GM18951 (cell line): Measurements from ENCODE around the gene F11R.

Experiments used
- POLR2A ChIP-seq: IDR thresholded peaks from 4 replicates; pipeline ENCODE4 v1.6.1; 2011; ENCODE audit warnings: mild to moderate bottlenecking; ENCODE audit not compliant: insufficient read length, insufficient read depth; ENCODE audit errors: extremely low read depth
- in situ Hi-C: fragments of 300-500 bp; cut with MboI; formaldehyde crosslinking; loops from one replicate; pipeline ENCODE4 v1.12.0; 2022; ENCODE audit warnings: low sequenced_read_pairs, mixed read lengths, inconsistent platforms; ENCODE audit not compliant: unreplicated experiment

F11R gene

DNA sequence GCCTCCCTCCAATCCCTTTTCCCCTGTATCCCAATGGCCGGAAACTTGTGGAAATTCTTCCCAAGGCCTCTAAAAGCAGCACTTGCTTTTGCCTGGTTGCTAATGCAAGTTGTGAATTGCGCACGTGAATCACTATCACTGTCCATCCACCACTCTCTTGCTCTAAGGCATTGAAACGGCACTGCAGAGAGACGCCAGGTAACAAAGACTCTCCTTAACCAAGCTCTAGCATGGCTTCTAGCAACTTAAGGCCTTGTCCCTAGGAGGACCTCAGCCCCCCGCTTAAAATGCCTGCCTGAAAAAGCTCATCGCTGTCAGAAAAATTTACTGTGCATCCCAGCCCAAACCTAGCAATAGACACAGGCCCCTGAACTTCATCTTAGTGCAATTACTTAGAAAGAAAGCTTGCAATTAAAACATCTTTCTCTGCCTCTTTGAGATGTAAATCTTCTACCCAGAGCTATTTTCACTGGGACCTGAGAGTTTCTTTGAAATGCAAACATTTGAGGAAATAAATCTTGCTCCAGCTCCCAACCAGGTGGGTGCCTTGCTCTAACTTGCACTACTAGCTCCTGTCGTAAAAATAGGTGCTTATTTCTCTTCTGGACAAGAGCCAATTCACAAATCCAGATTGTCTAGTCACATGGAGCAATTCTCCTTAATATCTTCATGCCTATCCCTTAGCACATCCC, 33.4 kb downstream of the F11R start:
- no peak for TF ChIP-seq POLR2A

DNA sequence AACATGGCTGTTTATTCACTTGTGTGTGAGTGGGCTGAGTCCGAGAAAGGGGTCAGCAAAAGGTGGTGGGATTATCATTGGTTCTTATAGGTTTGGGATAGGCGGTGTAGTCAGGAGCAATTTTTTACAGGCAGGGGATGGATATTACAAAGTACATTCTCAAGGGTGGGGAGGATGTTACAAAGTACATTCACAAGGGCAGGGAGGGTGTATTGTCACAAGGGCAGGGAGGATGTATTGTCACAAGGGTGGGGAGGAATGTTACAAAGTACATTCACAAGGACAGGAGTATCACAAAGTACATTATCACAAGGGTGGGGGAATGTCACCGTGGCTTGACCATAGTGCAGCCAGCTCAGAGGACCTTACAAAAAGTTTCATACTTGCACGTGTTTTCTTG, 35.2 kb downstream of the F11R start:
- in situ Hi-C loops: no loop called here
- no peak for TF ChIP-seq POLR2A

More for the DNA sequence above, 33.4 kb downstream of the F11R start:
- in situ Hi-C loops: no loop called here

DNA sequence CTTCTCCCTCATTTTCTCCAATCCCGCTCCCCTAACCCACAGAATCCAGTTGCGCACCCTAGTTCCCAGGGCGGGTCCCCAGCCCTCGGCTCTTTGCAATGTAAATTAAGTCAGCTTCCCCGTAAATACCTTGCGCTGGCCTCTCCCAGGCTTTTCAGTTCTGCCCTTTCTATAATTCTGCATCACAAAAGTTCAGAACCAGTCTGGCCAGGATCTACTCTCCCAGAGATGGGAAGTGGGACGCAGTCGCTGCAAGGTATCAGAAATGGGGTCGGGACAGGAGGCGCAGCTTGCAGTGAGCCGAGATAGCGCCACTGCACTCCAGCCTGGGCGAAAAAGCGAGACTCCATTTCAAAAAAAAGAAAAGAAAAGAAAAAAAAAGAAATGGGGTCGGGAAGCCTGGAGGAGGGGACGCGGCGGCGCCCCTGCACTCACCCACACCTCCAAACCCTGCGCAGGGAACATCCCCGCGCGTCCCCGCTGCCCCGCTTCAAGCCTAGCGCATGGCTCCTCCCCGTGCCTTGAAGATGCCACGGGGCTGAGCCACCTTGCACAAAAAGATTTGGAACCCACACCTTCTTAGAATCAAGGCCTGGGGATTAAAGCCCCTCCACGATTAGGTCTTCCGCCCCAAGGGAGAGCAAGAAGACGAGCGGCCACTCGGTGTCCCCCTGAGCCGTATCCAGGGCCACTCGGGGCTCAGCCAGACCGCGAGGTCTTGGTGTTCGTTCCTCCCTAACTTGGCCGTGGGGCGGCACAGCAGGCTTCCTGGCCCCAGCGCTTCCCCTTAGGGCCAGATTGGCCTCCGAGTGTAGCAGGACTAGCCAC, 39.2 kb downstream of the F11R start:
- in situ Hi-C loops: no loop called here
- no peak for TF ChIP-seq POLR2A

DNA sequence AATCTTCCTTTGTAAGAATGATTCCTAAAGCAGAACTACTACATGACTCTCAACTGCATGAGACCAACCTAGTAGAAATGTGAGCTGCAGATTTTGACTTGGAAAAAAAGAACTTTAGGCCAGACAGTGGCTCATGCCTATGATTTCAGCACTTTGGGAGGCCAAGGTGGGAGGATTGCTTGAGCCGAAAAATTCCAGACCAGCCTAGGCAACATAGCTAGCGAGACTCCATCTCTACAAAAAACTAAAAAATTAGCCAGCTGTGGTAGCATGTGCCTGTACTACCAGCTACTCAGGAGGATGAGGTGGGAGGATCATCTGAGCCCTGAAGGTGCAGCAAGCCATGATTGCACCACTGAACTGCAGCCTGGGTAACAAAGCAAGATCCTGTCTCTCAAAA, 41.7 kb downstream of the F11R start:
- in situ Hi-C loops: no loop called here

DNA sequence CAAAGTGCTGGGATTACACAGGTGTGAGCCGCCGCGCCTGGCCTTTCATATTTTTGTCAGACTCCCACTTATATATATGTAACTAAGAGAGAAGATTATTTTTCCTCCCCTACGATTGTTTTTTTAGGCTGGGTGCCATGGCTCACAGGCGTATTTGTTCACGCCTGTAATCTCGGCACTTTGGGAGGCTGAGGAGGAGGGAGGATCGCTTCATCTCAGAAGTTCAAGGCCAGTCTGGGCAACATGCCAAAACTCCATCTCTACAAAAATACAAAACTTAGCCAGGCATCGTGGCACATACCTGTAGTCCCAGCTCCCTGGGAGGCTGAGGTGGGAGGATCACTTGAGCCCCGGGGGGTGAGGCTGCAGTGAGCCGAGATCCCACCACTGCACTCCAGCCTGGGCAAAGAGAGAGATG, 42.4 kb downstream of the F11R start:
- no peak for TF ChIP-seq POLR2A
- in situ Hi-C loops: no loop called here

More for the DNA sequence above, 41.7 kb downstream of the F11R start:
- no peak for TF ChIP-seq POLR2A

DNA sequence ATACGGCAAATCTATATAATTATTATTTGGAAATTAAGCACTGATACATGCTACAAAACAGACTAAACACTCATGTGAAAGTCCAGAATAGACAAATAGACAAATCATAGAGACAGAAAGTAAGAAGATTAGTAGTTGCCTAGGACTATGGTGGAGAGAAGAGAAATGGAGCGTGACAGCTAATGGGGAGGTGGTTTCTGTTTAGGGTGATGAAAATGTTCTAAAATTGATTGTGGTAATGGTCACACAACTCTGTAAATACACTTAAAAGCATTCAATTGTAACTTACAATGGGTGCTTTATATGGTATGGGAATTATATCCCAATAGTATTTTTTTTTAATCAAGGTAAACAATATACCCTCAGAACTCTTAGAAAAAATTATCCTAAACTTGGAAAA, 45.9 kb downstream of the F11R start:
- in situ Hi-C loops: no loop called here
- TF ChIP-seq POLR2A: no peak

DNA sequence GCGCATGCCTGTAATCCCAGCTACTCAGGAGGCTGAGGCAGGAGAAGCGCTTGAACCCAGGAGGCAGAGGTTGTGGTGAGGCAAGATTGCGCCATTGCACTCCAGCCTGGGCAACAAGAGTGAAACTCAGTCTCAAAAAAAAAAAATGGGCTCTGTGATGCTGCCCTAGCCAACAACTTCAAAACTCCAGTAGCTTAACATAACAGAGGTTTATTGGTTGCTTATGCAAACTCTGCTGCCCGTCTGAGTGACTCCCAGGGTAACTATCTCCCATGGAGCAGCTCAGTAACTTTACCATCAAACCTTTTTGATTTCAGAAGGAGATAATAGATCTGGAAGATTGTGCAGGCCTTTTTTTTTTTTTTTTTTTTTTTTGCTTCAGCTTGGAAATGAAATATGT, 47.5 kb downstream of the F11R start:
- in situ Hi-C loops: no loop called here
- no peak for TF ChIP-seq POLR2A

DNA sequence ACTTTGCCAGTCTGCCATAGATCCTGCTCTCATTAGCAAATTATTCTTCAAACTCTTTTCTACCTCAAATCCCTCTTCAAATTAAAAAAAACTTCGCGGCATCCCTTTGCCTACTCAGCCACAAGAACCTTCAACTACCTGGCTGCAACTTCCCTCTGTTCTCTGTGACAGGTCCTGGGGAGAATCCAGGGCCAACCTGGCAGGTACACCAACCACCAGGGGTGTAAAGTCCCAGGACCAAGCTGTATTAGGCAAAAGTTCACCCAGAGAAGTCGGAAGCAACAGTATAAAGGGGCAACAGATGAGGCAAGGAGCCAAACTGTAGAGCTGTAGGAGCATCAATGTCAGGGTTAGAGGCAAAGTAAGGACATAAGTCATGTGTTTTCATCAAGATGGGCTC, 48.0 kb downstream of the F11R start:
- TF ChIP-seq POLR2A: no peak
- in situ Hi-C loops: no loop called here

DNA sequence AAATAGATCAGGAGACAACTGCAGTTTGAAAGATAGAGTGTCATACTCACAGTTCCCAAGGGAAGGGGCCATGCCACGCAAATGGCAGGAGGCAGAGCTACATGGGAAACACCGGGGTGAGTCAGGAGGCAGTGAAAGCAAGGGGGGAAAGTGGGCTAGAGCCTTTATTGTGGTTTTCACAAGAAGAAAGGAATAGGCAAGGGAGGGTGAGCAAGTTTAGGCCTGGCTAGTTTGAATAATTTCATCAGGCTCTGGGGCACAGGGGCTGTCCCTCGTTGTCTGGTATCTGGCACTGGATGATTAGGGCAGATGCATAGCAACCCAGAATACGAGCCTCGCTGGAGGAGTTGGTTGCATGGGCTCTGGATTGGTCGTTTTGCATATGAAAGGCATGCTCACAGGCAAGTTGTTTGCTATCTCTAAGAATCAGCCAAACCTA, 49.3 kb downstream of the F11R start:
- in situ Hi-C loops: no loop called here
- no peak for TF ChIP-seq POLR2A

DNA sequence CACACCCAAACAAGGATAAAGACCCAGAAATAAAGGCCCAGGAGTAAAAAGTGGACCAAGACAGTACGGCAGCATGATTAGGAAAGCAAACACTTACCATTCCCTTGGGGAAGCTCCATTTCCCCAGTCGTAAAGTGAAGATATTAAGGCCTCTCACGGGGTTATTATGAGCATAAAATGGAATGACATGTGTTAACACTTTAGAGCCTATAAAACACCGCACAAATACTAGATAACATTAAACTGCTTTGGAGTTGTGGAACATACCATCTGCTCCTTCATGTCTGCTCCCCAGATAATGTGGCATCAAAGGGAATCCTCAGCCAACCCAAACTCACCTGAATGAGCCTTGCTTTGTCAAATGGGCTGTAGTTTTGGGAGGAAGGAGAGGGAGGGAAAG, 57.4 kb downstream of the F11R start:
- no peak for TF ChIP-seq POLR2A
- in situ Hi-C loops: no loop called here

DNA sequence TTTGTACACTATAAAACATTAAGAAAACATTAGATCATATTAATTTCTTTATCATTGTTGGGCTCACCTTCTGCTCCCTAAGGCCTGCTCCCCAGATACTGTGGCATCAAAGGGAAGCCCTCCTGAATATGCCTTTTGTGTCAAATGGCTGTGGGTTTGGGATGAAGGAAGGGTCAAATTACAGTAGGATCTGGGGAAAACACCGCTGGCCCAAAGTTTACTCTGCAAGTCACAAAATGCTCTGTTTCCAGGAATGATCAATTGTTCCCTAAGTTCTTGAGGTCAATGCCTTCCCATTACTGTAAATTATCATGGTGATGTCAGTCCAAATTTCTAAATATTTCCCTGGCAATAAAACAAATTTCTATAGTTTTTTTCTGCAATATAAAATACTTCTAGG, 59.5 kb downstream of the F11R start:
- in situ Hi-C loops: no loop called here
- no peak for TF ChIP-seq POLR2A

DNA sequence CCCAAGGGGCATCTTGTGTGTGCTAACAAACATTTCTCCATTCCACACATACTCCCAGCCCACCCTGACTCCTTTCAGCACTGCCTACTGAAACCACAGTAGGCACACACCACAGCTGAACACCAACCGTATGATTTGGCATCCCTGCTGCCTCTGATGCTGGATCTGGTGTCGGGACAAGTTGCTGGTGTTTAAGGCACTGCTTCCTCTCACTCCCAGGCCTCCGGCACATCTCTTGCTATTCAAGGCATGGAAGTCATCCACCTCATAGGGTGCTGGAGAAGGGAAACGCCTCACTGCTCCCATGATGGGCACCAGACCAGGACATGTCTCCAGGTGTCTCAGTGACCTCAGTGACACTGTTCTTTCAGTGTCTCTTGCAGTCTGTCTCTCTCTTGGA, 64.0 kb downstream of the F11R start:
- in situ Hi-C loops: loop anchor here (10.0 kb wide), 1 partner anchor 232 kb away; no protein-coding TSS in a partner anchor
- TF ChIP-seq POLR2A: no peak

DNA sequence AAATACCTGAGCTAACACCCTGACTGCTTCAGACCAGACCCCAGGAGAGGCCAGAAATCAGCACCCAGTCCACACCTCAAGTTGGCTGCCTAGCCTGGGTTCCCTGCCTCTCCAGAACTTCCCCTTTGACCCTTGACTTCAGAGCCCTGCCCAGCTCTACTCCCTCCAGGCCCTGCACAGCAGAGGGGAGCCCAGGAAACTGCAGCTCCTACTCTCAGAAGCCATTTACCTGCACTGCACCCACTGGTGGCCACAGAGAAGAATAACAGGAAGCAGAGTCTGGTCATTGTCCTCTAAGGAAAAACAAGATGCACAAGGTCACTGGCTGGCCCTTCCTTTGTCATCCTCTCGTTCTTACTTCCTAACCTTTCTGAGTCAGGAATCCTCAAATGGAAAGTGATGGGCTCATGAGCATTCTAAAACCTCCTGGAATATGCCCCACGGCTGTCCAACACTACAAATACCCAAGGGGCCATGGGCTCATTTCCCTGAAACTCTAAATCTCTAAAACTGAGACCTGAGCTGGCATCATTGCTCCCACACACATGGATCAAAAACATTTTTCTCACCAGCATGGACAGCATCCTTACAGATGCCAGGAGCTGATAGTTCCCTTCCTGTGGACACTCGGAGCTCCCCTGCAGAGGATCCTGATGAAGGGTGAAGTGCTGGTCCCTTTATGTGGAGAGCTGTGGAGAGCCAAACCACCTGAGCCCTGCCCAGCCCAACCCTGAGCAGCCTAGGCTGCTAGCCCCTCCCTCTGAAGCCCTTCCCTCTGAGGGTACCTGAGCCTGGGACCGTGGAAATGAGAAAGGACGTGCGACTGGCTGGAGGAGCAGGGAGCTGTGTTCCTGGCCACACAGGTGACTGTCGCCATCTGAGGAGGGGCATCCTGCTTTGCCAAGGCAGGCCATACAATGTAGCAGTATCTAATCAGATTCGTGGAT, 66.5 kb downstream of the F11R start, which contains the start of gene ITLN2:
Gene ITLN2 (minus strand): TSS at position 652 of the 947 bp plus-strand sequence. CDS start 68 bp downstream, at position 584.
- in situ Hi-C loops: loop anchor here (5.0 to 10.0 kb wide), 2 partner anchors 122 to 230 kb away; no protein-coding TSS in a partner anchor
- TF ChIP-seq POLR2A: no peak
